ENCODE measurements around the gene CCDC180.
"Not testable (repeated sequence)": the region's sequence is repeated elsewhere in the genome, so short reads cannot be mapped to it uniquely, and the experiment has no call there.

The CCDC180 gene

GRCh38 chr9:97311798-97312500 is 4.5 kb downstream of the CCDC180 start:
- DNase-seq = no peak

DNA sequence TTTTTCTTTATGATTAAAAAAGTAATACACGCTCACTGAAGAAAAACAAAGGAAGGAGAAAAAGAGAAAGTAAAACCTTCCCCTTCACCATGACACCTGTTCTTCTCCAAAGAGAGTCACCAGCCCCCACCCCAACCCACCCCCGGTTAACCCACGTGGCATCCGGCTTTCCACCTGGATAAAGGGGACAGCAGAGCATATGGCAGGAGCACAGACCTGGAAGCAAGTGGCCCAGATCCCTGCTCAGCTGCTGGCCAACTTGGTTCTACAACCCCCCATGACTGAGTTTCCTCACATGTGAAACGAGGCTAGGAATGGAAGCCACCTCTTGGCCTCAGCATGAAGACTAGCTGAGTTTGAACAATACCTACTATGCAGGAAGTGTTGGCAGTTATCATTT is 5.1 kb downstream of the CCDC180 start:
- DNase-seq = no peak

DNA sequence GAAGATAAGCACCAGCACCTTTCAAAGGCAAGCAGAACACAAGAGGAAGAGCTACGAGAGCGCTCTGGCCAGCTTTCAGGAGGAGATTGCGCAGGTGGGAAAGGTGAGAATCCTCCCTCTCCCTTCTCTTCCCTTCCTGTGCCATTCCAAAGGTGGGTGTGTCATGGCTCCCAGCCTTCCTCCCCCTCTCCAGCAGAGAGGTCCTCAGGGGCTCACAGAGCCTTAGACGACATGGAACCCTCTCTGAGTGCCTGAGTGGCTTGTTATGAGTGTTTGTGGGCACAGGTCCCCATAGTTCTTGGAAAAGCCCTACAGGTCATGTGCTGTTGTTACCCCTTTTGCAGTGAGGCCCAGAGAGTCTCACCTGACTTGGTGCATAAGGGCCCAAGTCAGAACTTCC is 5.8 kb downstream of the CCDC180 start:
- DNase-seq = no peak

DNA sequence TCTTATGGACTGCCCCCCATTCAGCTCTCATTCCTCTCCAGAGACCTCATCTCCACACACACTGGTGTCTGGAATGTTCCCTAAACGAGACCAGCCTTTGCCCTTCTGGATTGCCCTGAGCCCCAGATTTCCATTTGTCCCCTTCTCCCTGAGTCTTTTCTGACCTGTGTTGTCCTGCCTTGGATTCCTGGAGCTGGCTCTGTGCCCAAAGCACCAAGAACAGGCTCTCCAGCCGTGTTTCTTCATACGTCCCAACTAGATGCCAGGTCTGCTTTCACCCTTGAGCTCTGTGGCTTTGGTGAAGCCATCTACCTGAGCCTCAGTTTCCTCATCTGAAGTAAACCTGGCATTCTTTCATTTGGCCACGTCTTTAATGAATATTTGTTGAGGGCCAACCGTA is 6.3 kb downstream of the CCDC180 start:
- DNase-seq = no peak

- no peak for DNase-seq
Observed at GRCh38 chr9:97314503-97314902, 7.0 kb downstream of the CCDC180 start.

DNA sequence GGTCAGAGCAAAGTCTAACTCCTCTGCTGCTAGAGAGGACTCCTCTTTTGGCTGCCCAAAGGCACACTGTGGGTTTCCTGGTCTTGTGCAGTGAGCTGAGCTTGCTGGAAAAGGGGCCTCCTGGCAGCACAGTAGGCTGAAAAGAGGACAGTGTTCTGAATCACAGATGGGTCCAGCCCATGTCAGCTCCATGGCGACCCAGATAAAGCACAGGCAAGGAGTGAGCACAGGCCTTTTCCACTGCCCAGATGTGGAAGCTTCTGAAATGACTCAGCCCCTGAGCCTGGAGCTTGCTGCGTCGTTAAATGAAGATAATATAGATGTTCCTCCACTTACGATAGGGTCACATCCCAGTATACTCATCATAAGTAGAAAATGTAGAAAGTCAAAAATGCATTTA is 8.1 kb downstream of the CCDC180 start:
- DNase-seq = no peak

GRCh38 chr9:97316904-97317303 is 9.4 kb downstream of the CCDC180 start:
- no peak for DNase-seq

DNA sequence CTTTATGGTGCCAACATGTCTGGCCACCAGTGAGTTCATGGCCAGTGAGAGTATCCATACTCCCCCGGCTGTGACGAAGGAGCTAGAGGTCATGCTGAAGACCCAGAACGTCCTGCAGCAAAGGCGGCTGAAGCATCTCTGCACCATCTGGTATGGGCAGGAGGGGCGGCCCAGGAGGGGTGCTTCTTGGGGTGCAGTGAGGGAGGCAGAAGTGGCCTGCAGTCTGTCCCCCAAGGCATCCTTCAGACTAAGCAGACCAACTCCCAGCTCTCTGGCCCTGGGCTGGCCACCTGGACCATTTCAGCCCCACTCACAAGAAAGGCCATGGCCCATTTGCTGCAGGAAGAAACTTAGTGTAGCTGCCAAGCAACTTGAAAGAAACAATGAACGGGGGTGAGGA is 11.0 kb downstream of the CCDC180 start:
- no peak for DNase-seq

DNA sequence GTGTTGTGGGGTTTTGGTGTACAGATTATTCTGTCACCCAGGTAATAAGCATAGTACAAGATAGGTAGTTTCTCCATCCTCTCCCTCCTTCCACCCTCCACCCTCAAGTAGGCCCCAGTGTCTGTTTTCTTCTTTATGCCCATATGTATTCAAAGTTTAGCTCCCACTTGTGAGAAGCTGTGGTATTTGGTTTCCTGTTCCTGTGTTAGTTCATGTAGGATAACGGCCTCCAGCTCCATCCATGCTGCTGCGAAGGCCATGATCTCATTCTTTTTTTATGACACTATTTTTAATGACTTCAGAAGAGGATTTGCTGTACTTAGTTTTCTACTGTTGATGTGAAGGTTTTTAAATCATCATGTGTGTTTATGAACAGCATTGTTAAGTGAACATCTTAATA is 11.9 kb downstream of the CCDC180 start:
- DNase-seq = no peak

GRCh38 chr9:97320080-97320642 is 12.7 kb downstream of the CCDC180 start:
- no peak for DNase-seq

GRCh38 chr9:97321251-97321650 is 13.8 kb downstream of the CCDC180 start:
- no peak for DNase-seq

GRCh38 chr9:97321691-97322090 is 14.2 kb downstream of the CCDC180 start:
- no peak for DNase-seq

DNA sequence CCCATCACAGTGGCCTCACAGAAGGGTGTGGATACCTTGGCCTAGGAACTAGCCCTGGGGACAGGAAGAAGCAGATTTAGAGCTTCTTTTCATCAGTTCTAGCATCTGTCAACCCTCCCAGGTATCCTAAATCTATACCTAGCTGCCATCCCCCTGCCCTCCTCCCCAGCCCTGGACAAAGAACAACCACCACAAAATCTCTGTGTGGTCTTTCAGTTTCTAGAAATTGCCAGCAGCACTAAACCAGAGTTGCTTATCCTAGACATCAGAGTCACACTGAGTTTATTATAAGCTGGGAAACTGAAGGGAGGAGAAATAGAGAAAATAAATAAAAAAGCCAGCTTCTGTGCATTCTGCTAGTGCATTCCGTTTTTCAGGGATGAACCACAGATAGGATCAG is 14.6 kb downstream of the CCDC180 start:
- DNase-seq = no peak

DNA sequence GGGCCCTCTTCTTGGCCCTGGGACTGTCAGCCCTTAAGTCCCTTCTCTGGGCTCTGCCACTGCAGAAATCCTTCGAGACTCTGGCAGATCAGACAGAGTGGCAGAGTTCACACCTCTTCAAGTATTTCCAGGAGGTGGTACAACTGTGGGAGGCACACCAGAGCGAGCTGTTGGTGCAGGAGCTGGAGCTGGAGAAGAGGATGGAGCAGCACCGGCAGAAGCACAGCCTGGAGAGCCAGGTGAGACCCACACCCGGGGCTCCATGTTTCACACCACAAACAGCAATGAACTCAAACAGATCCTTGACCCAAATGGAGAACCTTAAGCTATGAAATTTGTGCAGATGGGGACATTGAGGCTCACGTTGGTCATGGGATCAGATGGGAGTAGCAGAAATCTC is 17.5 kb downstream of the CCDC180 start:
- DNase-seq = no peak

DNA sequence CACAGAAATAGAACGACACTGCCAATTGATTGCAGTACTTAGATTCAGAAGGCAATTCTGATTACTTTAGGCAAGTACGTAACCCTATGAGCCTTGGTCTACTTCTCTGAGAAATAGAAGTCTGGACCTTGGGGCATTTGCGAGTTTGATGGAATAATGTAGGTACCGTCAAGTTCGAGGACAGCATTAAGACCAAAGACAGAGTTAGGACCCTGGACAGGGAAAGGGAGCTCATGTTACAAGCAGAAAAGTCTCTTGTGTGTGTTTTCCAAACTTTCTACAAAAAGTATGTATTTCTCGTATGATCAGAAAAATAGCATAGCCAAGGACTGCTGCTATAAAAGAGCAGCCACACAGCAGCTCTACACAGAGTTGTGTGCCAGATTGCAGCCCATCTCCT is 20.1 kb downstream of the CCDC180 start:
- no peak for DNase-seq

- DNase-seq = no peak
Observed at GRCh38 chr9:97332993-97333392, 25.5 kb downstream of the CCDC180 start.

- not testable (repeated sequence) for DNase-seq
Observed at GRCh38 chr9:97335622-97336021, 28.2 kb downstream of the CCDC180 start.

DNA sequence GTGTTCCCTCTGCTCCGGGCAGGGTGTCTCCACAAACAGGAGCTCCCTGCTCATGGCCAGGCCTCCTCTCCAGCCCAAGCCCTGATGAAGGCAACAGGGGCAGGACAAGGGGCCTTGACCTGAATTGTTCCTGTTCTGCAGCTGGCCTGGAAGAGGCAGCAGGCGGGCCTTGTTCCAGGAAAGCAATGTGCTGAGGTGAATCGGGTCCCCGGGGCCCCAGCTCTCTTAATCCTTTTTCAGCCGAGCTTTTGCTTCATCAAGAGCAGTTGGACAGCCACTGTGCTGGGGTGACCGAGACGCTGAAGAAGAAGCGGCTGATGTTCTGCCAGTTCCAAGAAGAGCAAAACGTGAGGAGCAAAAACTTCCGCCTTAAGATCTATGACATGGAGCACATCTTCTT is 41.4 kb downstream of the CCDC180 start:
- DNase-seq = no peak

- no peak for DNase-seq
Observed at GRCh38 chr9:97349400-97349799, 41.9 kb downstream of the CCDC180 start.

GRCh38 chr9:97354637-97355036 is 47.2 kb downstream of the CCDC180 start:
- no peak for DNase-seq

DNA sequence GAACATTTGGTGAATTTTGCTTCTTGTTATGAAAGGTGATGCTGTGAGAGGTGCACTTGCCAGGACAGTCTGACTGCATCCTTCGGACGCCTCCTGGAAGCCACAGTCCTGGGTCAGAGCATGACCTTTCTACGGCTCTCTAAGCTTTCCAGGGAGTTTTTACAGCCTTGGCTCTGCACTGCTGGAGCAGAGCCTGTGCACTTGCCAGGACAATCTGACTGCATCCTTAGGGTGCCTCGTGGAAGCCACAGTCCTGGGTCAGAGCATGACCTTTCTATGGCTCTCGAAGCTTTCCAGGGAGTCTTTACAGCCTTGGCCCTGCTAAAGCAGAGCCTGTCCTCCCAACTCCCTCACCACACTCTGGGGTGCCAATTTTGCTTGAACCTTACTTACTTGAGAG is 49.6 kb downstream of the CCDC180 start:
- DNase-seq = no peak

All from activated CD4-positive, alpha-beta T cell treated with anti-CD3 and anti-CD28 coated beads for 4 hours (primary cell).